ENCODE results near the gene AP2A2. TPM values are rescaled to one million over a fixed set of nuclear protein-coding genes. Genes with fewer than 3 reads are reported as not detected.

The AP2A2 gene
- total RNA-seq, 3 donors from 2014 or later = 44.6 to 112 (median 54.7) TPM

DNA sequence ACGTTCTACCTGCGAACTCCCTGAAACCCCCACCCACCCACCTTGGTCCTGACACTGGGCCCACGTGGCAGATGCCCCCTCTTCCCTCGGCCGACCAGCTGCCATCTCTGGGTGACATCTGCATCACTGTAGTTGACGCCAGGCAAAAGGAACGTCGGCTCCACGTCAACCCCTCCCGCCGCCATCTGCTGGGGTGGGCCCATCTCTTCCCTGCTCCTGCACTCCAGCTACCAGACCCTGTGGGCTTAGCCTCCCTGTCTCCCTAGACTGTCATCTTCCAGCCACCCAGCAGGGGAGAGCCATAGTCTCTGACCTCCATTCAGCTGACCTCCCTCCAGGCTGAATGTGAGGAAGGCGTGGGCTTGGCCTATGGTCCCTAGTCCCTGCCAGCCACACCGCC lies 36.4 kb upstream of the AP2A2 start:
- intact Hi-C loops (cut with DNase I; ENCODE audit: low total_unique reads) = no loop called here
- Histone ChIP-seq H3K27ac (no peak overlapping the region), H3K9me3 (no peaks in the 10 kb centered on the region), H3K4me1 (no peaks in the 10 kb centered on the region), H3K27me3 (no peaks in the 10 kb centered on the region), H3K36me3 (no peaks in the 10 kb centered on the region), H3K4me3 (no peak overlapping the region)
- DNase-seq (ENCODE audit: low spot score in 2 of 2) = no peak
- TF ChIP-seq, protein P1, sequence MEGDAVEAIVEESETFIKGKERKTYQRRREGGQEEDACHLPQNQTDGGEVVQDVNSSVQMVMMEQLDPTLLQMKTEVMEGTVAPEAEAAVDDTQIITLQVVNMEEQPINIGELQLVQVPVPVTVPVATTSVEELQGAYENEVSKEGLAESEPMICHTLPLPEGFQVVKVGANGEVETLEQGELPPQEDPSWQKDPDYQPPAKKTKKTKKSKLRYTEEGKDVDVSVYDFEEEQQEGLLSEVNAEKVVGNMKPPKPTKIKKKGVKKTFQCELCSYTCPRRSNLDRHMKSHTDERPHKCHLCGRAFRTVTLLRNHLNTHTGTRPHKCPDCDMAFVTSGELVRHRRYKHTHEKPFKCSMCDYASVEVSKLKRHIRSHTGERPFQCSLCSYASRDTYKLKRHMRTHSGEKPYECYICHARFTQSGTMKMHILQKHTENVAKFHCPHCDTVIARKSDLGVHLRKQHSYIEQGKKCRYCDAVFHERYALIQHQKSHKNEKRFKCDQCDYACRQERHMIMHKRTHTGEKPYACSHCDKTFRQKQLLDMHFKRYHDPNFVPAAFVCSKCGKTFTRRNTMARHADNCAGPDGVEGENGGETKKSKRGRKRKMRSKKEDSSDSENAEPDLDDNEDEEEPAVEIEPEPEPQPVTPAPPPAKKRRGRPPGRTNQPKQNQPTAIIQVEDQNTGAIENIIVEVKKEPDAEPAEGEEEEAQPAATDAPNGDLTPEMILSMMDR (IDR thresholded peaks at IDR 0.05) = no peak
- no peak for TF ChIP-seq POLR2A (IDR thresholded peaks at IDR 0.05)
- TF ChIP-seq POLR2AphosphoS5 (IDR thresholded peaks at IDR 0.05) = no peak

DNA sequence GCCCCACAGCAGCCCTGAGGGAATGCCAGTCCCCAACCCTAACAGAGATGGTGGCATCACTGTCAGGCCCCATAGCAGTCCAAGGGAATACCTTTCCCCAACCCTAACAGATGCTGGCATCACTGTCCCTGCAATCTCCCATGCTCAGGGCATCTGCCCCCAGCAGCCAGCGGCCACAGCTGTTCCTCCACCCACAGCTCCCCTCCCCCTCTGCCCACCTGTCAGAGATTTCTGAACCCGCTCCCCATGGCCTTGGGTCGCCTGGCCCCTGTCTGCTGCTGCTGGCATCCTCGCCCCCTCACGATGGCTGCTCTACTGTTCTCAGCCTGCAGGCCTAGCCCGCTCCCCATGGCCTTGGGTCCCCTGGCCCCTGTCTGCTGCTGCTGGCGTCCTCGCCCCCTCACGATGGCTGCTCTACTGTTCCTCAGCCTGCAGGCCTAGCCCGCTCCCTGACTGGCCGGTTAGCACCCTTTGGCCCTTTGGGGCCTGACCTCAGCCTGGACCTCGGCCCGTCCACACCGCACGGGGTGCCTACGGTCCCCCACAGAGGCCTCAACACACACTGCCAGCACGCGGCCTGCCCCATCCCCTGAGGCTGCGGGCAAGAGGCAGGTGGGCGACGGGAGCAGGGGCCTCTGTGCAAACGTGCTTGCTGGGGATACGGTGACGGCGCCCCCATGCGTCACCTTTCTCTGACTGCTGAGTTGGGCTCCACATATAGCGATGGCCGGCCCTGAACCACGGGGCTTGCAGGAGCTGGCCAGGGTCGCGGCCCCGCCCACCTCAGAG lies 35.8 kb upstream of the AP2A2 start:
- no peaks in the 10 kb centered on the region for H3K27me3 ChIP-seq
- intact Hi-C loops (cut with DNase I; ENCODE audit: low total_unique reads) = no loop called here
- H3K9me3 ChIP-seq = no peaks in the 10 kb centered on the region
- DNase-seq (ENCODE audit: low spot score in 2 of 2) = no peak
- no peak overlapping the region for H3K4me3 ChIP-seq
- H3K27ac ChIP-seq = no peak overlapping the region
- H3K4me1 ChIP-seq = no peaks in the 10 kb centered on the region
- TF ChIP-seq, protein P1 (IDR thresholded peaks at IDR 0.05) = no peak
- no peak for TF ChIP-seq POLR2AphosphoS5 (IDR thresholded peaks at IDR 0.05)
- TF ChIP-seq POLR2A (IDR thresholded peaks at IDR 0.05) = no peak
- no peaks in the 10 kb centered on the region for H3K36me3 ChIP-seq

DNA sequence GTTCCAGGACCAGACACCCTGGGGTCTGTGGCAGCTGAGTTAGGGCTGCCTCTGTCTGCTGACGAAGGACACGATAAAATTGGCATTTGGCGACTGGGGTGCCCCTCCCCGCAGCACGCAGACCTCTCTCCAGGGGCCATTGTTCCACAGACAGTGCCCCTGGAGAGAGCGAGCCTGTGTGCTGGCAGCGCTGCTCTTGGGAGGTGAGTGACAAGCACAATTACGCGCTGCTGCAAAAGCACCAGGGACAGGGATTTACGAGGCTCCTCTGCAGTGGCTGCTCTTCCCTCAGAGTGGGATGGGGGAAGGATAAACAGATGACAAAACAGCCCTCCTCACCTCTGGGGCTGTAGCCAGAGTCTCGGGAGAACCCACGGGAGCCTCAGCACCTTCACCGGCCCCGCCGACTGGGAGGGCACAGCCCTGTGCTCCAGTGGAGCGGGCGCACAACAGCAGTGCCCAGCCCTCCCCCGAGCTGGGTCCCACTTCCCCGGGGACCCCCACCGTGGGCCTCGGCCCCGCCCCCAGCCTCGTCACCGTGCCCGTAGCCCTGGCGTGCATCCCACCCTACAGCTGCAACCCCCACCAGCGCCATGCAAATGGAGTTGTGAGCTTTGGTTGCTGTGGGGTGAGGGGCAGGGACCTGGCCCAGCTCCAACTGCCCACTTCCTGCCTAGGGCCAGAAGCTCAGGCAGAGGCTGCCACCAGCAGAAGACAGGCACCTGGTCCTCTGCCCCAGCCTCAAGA lies 34.7 kb upstream of the AP2A2 start:
- TF ChIP-seq POLR2AphosphoS5 (IDR thresholded peaks at IDR 0.05) (no peak), POLR2A (IDR thresholded peaks at IDR 0.05) (no peak)
- TF ChIP-seq, protein P1 (IDR thresholded peaks at IDR 0.05) = no peak
- intact Hi-C loops (cut with DNase I; ENCODE audit: low total_unique reads) = no loop called here
- no peaks in the 10 kb centered on the region for H3K4me1 ChIP-seq
- no peaks in the 10 kb centered on the region for H3K36me3 ChIP-seq
- no peak overlapping the region for H3K4me3 ChIP-seq
- H3K27me3 ChIP-seq = no peaks in the 10 kb centered on the region
- H3K27ac ChIP-seq = no peak overlapping the region
- H3K9me3 ChIP-seq = no peaks in the 10 kb centered on the region
- no peak for DNase-seq (ENCODE audit: low spot score in 2 of 2)

DNA sequence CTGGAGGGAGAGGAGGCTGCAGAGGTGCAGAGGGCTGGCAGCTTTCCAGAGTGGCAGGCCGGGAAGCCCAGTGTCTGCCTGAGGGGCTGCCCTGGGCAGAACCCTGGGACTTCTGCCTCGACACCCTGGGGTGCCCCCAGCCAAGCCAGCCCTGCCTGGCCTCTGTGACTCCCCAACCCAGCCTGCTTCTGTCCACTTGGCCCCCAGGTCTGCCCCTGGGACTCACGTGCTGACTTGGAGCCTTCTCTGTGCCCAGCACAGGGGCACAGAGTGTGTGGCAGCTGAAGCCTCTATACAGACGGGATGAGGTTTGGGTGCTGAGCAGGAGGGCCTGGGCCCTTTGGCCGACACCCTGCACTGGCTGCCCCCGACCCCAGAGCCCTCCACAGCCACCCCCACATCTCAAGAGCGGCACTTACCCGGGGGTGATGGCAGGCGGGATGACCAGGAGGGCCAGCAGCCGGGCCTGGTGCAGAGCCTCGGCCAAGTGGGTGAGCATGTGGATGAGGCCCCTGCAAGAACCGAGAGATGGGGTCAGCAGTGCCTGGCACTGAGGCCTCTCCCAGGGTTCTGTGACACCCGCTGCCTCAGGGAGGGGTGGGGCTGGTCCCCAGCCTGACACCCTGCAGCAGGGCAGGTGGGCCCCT lies 32.5 kb upstream of the AP2A2 start:
- DNase-seq (ENCODE audit: low spot score in 2 of 2) = no peak
- TF ChIP-seq, protein P1 (IDR thresholded peaks at IDR 0.05) = no peak
- TF ChIP-seq POLR2A (IDR thresholded peaks at IDR 0.05) = no peak
- no peak for TF ChIP-seq POLR2AphosphoS5 (IDR thresholded peaks at IDR 0.05)
- no peaks in the 10 kb centered on the region for H3K36me3 ChIP-seq
- H3K27me3 ChIP-seq = no peaks in the 10 kb centered on the region
- H3K27ac ChIP-seq = no peak overlapping the region
- intact Hi-C loops (cut with DNase I; ENCODE audit: low total_unique reads) = no loop called here
- H3K9me3 ChIP-seq = no peaks in the 10 kb centered on the region
- H3K4me3 ChIP-seq = no peak overlapping the region
- no peaks in the 10 kb centered on the region for H3K4me1 ChIP-seq

Data from breast epithelium (tissue), 4 donors.